Esophagus muscularis mucosa (tissue), 4 donors: ENCODE results near the gene LTN1. TPM values are rescaled to one million over a fixed set of nuclear protein-coding genes. Genes with fewer than 3 reads are reported as not detected.

ENCODE experiments used
- DNase-seq: peaks from one replicate; pipeline ENCODE4 v3.0.0-alpha.2; 2017; ENCODE audit errors: extremely low spot score
- H3K27ac ChIP-seq, 4 donors: fragments of 200-600 bp; sonication (generic); replicated peaks in 1 of 4; 1 replicate in 3 of 4; 2 replicates in 1 of 4; pipeline ENCODE4 v1.5.1; 2016 to 2019; ENCODE audit warnings: mild to moderate bottlenecking in 1 of 4
- H3K27me3 ChIP-seq, 4 donors: fragments of 200-600 bp; sonication (generic); one replicate each; pipeline versions ENCODE4 v1.5.1 to v1.6.0; 2016 to 2019
- H3K36me3 ChIP-seq, 4 donors: fragments of 200-600 bp; sonication (generic); one replicate each; pipeline ENCODE4 v1.5.1; 2016 to 2019
- H3K4me1 ChIP-seq, 4 donors: fragments of 200-600 bp; sonication (generic); one replicate each; pipeline ENCODE4 v1.5.1; 2016 to 2019
- H3K4me3 ChIP-seq, 4 donors: fragments of 200-600 bp; sonication (generic); 1 replicate in 2 of 4; 2 replicates in 2 of 4; pipeline ENCODE4 v1.5.1; 2016 to 2019; ENCODE audit warnings: mild to moderate bottlenecking in 4 of 4, moderate library complexity in 1 of 4
- H3K9me3 ChIP-seq, 4 donors: fragments of 200-600 bp; sonication (generic); 1 replicate in 3 of 4; 2 replicates in 1 of 4; pipeline ENCODE4 v1.5.1; 2016 to 2019
- EP300 ChIP-seq: sonication (generic); formaldehyde crosslinking; IDR thresholded peaks from one replicate; pipeline ENCODE4 v1.6.1; 2017; ENCODE audit warnings: antibody characterized with exemption
- POLR2A ChIP-seq: fragments of 450-650 bp; IDR thresholded peaks from one replicate; pipeline ENCODE4 v1.6.1; 2017; ENCODE audit warnings: antibody characterized with exemption, moderate library complexity, mild to moderate bottlenecking, low read depth
- POLR2AphosphoS5 ChIP-seq, 2 donors: sonication (generic); formaldehyde crosslinking; IDR thresholded peaks; one replicate each; pipeline ENCODE4 v1.6.1; 2017; ENCODE audit warnings: antibody characterized with exemption in 2 of 2
- WGBS: methylation state at CpG from one replicate; pipeline ENCODE4 v1.1.5; 2018; 5-methylcytosine and 5-hydroxymethylcytosine counted together
- intact Hi-C: fragments of 100-400 bp; cut with DNase I; formaldehyde crosslinking; loops from one replicate; pipeline ENCODE4 v1.15.1; 2023
- total RNA-seq, 4 donors: library from RNA; depleted of rRNA; stranded (reverse); fragments of >200 nt; gene quantifications; one replicate each; pipeline versions ENCODE4 v1.1.0 to v1.2.1, GENCODE V29; 2016
- TF ChIP-seq, protein P1 (sequence below), 3 experiments: fragments of 200-600 bp in 2 of 3; fragments of 450-650 bp in 1 of 3; sonication (generic) in 2 of 3; IDR thresholded peaks; one replicate each; pipeline ENCODE4 v1.5.1; 2017 to 2019; ENCODE audit warnings: antibody characterized with exemption in 3 of 3, mild to moderate bottlenecking in 2 of 3, moderate library complexity in 1 of 3

Gene LTN1
- total RNA-seq, 4 donors from 2014 or later, result 19.4 to 39.7 (median 26.5) TPM

DNA sequence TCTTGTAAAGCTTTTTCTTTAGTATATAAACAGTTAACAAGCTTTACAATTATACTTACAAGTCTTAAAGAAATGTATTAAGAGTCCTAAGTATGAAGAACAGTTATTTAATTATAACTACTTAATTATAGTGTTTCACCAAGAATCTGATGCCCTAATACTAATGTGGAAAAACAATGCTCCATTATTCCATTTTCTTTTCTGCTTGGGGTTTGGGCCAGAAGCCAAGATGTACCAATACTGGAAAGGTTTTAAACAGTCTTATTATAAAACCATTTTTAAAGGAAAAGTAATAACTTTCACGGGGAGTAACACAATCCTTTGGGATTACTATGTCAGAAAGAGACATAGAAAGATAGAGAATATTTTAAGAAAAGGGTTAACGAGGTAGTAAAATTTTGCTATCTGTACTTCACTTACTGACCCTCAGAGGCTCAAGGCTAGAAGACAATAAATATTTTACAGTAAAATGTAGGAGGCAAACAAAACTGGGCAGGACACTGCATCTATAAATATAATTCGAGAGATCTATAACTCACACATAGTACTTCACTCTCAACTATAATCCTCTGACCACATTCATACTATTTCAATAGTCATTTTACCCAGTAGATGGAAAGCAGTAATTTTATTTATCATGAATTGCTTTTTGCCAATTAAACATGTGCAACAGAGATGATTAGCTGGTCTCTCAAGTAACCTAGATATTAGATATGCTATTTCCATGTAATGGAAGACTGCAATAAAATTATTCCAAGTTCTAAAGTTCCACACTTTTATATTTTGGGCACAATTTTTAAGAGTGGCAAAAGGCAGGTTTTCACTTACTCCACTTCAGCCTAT, 63.9 kb downstream of the LTN1 start:
- peaks cover 0 to 16% (median 10%) of the 10 kb centered on the region in 4 donors for H3K4me1 ChIP-seq
- TF ChIP-seq POLR2AphosphoS5 (IDR thresholded peaks at IDR 0.05), result no peak
- TF ChIP-seq, protein P1, sequence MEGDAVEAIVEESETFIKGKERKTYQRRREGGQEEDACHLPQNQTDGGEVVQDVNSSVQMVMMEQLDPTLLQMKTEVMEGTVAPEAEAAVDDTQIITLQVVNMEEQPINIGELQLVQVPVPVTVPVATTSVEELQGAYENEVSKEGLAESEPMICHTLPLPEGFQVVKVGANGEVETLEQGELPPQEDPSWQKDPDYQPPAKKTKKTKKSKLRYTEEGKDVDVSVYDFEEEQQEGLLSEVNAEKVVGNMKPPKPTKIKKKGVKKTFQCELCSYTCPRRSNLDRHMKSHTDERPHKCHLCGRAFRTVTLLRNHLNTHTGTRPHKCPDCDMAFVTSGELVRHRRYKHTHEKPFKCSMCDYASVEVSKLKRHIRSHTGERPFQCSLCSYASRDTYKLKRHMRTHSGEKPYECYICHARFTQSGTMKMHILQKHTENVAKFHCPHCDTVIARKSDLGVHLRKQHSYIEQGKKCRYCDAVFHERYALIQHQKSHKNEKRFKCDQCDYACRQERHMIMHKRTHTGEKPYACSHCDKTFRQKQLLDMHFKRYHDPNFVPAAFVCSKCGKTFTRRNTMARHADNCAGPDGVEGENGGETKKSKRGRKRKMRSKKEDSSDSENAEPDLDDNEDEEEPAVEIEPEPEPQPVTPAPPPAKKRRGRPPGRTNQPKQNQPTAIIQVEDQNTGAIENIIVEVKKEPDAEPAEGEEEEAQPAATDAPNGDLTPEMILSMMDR (IDR thresholded peaks at IDR 0.05), result no peak
- no peak for TF ChIP-seq EP300
- no peak for TF ChIP-seq POLR2A
- 39% methylated on average over 3 of the region's 3 CpGs for WGBS
- no peak for DNase-seq
- no peak overlapping the region for H3K27ac ChIP-seq
- no peak overlapping the region for H3K4me3 ChIP-seq
- H3K27me3 ChIP-seq, result no peaks in the 10 kb centered on the region
- peaks cover 0 to 33% (median 13%) of the 10 kb centered on the region in 4 donors for H3K36me3 ChIP-seq
- H3K9me3 ChIP-seq, result no peaks in the 10 kb centered on the region
- intact Hi-C loops, result no loop called here

DNA sequence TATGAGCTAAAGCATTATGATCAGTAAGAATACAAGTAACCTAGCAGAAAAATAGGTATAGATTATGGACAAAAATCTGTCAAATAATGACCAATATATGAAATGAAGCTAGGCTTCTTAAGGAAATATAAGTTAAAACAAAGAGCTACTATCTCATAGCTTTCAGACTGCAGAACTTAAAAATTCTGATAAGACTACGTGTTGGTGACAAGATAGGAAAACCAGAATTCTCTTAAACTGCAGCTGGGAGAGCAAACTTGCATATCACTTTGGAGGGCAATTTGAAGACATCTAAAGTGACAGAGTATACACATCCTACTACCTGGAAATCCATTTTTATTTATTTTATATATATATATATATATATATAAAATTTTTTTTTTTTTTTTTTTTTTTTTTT, 65.5 kb downstream of the LTN1 start:
- H3K27me3 ChIP-seq, result no peaks in the 10 kb centered on the region
- DNase-seq, result no peak
- no peak overlapping the region for H3K4me3 ChIP-seq
- no peaks in the 10 kb centered on the region for H3K9me3 ChIP-seq
- H3K27ac ChIP-seq, result no peak overlapping the region
- H3K4me1 ChIP-seq, result peaks cover 0 to 16% (median 10%) of the 10 kb centered on the region in 4 donors
- intact Hi-C loops, result no loop called here
- TF ChIP-seq, protein P1 (IDR thresholded peaks at IDR 0.05), result no peak
- TF ChIP-seq POLR2AphosphoS5 (IDR thresholded peaks at IDR 0.05) (no peak), POLR2A (no peak), EP300 (no peak)
- WGBS, result 94% methylated on average over 1 of the region's 1 CpG
- peaks cover 0 to 27% (median 12%) of the 10 kb centered on the region in 4 donors for H3K36me3 ChIP-seq

DNA sequence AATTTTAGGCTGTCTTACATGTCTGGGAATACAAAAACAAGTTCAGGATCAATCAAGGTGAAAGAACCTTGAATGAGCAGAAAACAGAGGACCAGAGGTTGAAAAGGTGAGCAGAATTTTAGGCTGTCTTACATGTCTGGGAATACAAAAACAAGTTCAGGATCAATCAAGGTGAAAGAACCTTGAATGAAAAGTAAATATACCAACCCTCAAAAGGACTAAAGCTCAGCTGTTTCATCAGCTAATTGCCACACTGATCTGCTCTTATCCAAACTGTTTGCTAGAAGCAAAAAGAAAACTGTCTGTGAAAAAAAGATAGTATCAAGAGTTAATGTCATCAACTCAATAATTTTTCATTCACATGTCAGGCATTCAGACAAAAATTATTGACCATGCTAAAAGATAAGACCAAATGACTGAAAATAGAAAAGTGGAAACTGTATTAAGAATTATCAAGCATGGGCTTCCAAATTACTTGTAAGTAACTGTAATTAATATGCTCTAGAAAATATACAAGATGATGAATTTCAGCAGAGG, 69.2 kb downstream of the LTN1 start:
- Histone ChIP-seq H3K9me3 (no peaks in the 10 kb centered on the region), H3K27ac (no peak overlapping the region), H3K4me1 (peaks cover 0 to under 1% (median under 1%) of the 10 kb centered on the region in 4 donors), H3K27me3 (no peaks in the 10 kb centered on the region), H3K4me3 (no peak overlapping the region), H3K36me3 (peaks cover 0 to 21% (median 7%) of the 10 kb centered on the region in 4 donors)
- TF ChIP-seq, protein P1 (IDR thresholded peaks at IDR 0.05), result no peak
- no peak for TF ChIP-seq POLR2A
- no peak for TF ChIP-seq EP300
- no peak for TF ChIP-seq POLR2AphosphoS5 (IDR thresholded peaks at IDR 0.05)
- no peak for DNase-seq
- intact Hi-C loops, result no loop called here

DNA sequence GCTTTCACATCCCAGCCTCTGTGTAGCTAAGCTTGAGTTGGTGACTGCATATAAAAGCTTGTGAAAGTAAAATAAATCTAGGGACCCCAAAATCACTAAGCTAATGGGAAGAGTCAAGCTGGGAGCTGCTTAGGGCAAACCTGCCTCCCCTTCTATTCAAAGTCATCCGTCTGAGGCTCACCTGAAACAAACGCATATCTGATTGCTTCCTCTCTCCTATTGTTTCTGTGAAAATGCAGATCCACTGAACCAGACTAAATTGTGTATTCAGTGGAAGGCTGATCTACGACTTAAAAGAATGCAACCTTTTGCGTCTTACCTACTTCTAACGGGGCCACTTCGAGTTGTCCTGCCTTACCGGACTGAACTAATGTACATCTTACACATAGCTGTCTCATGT, 70.3 kb downstream of the LTN1 start:
- TF ChIP-seq POLR2A (no peak), EP300 (no peak), POLR2AphosphoS5 (IDR thresholded peaks at IDR 0.05) (no peak)
- TF ChIP-seq, protein P1 (IDR thresholded peaks at IDR 0.05), result no peak
- Histone ChIP-seq H3K4me3 (no peak overlapping the region), H3K4me1 (no peaks in the 10 kb centered on the region), H3K27me3 (no peaks in the 10 kb centered on the region), H3K27ac (no peak overlapping the region), H3K36me3 (peaks cover 0 to 17% (median 7%) of the 10 kb centered on the region in 4 donors), H3K9me3 (no peaks in the 10 kb centered on the region)
- 88% methylated on average over 7 of the region's 7 CpGs for WGBS
- intact Hi-C loops, result no loop called here
- DNase-seq, result no peak
